GM20431 (cell line): ENCODE data around the gene HAGHL.
"Not testable (repeated sequence)": the region's sequence is repeated elsewhere in the genome, so short reads cannot be mapped to it uniquely, and the experiment has no call there.

ENCODE experiments used
- in situ Hi-C: fragments of 300-500 bp; cut with MseI, MboI; formaldehyde crosslinking; loops from one replicate; pipeline ENCODE4 v1.15.0; 2020; ENCODE audit warnings: low sequenced_read_pairs; ENCODE audit not compliant: unreplicated experiment

The HAGHL gene

GRCh38 chr16:686459-687260 is 40.2 kb upstream of the HAGHL start:
- in situ Hi-C loops: no loop called here

- in situ Hi-C loops: no loop called here
These were observed 39.4 kb upstream of the HAGHL start for GRCh38 chr16:687499-687898.

GRCh38 chr16:689175-689897 is 37.6 kb upstream of the HAGHL start:
- in situ Hi-C loops: no loop called here

GRCh38 chr16:691242-691641 is 35.7 kb upstream of the HAGHL start:
- in situ Hi-C loops: not testable (repeated sequence)

GRCh38 chr16:692356-693108 is 34.4 kb upstream of the HAGHL start:
- in situ Hi-C loops: no loop called here

GRCh38 chr16:693364-693763 is 33.5 kb upstream of the HAGHL start:
- in situ Hi-C loops: no loop called here

GRCh38 chr16:693766-694165 is 33.1 kb upstream of the HAGHL start:
- in situ Hi-C loops: no loop called here

GRCh38 chr16:694187-694862 is 32.6 kb upstream of the HAGHL start:
- in situ Hi-C loops: no loop called here

GRCh38 chr16:694863-695354 is 32.0 kb upstream of the HAGHL start:
- in situ Hi-C loops: no loop called here

GRCh38 chr16:695355-696089 is 31.4 kb upstream of the HAGHL start:
- in situ Hi-C loops: no loop called here

- in situ Hi-C loops: no loop called here
These were observed 27.8 kb upstream of the HAGHL start for GRCh38 chr16:698911-699671.

GRCh38 chr16:700684-701584 is 26.0 kb upstream of the HAGHL start:
- in situ Hi-C loops: no loop called here

- in situ Hi-C loops: no loop called here
These were observed 24.6 kb upstream of the HAGHL start for GRCh38 chr16:702341-702740.

GRCh38 chr16:703406-703805 is 23.5 kb upstream of the HAGHL start:
- in situ Hi-C loops: no loop called here

- in situ Hi-C loops: no loop called here
These were observed 22.9 kb upstream of the HAGHL start for GRCh38 chr16:704047-704446.

- in situ Hi-C loops: no loop called here
These were observed 22.1 kb upstream of the HAGHL start for GRCh38 chr16:704552-705380.
